Measurements from ENCODE around the gene WRAP53. TPM values are rescaled to one million over a fixed set of nuclear protein-coding genes. Genes with fewer than 3 reads are reported as not detected.

Gene WRAP53
- total and polyA plus RNA-seq, 9 donors: 1.1 to 10.1 (median 6.1) TPM

DNA sequence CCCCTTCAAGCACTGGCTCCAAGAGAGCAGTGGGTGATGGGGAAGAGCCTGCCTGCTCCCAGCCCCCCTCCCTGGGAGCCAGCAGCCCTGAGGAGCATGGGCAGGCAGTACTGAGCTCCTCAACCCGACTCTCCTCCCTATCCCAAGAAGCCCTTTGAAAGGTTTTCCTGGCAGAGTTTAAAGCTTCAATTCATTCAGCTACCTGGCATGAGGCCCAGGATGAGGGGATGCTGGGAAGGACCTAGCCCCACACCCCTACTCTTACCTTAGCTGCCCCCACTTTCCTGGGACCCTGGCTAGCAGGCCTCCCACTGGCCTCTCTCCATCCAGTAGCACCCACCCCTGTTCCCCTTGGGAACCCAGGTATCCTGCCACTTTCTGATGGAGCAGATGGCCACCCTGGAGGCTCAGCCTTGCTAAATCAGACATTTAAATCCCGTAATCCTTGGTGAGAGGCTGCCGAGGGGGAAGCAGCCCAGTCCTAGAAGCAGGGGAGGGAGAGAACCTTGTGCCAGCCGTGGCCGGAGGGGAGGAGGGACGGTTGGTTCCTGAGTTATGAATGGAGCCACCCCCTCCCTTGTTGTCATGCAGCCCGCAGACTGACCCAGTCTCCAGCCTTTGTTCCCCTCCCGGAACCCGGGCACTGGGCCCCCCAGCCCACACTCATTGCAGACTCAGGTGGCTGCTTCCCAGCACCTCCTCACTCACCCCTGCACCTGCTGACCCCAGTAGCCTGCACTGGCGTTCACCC, 20.4 kb upstream of the WRAP53 start:
- no peak overlapping the region for H3K4me3 ChIP-seq
- H3K27me3 ChIP-seq: no peaks in the 10 kb centered on the region
- H3K27ac ChIP-seq: no peak overlapping the region
- no peaks in the 10 kb centered on the region for H3K4me1 ChIP-seq (ENCODE audit: insufficient read depth)
- no peak for DNase-seq
- no peaks in the 10 kb centered on the region for H3K36me3 ChIP-seq
- intact Hi-C loops (cut with DNase I): no loop called here
- H3K9me3 ChIP-seq: no peaks in the 10 kb centered on the region
- 42 to 57% (median 56%) methylated on average over 10 of the region's 10 CpGs for WGBS, 3 donors
- no peak for TF ChIP-seq POLR2A (IDR thresholded peaks at IDR 0.05)
- TF ChIP-seq, protein P1, sequence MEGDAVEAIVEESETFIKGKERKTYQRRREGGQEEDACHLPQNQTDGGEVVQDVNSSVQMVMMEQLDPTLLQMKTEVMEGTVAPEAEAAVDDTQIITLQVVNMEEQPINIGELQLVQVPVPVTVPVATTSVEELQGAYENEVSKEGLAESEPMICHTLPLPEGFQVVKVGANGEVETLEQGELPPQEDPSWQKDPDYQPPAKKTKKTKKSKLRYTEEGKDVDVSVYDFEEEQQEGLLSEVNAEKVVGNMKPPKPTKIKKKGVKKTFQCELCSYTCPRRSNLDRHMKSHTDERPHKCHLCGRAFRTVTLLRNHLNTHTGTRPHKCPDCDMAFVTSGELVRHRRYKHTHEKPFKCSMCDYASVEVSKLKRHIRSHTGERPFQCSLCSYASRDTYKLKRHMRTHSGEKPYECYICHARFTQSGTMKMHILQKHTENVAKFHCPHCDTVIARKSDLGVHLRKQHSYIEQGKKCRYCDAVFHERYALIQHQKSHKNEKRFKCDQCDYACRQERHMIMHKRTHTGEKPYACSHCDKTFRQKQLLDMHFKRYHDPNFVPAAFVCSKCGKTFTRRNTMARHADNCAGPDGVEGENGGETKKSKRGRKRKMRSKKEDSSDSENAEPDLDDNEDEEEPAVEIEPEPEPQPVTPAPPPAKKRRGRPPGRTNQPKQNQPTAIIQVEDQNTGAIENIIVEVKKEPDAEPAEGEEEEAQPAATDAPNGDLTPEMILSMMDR (IDR thresholded peaks at IDR 0.05): no peak
- TF ChIP-seq EP300 (IDR thresholded peaks at IDR 0.05): no peak

DNA sequence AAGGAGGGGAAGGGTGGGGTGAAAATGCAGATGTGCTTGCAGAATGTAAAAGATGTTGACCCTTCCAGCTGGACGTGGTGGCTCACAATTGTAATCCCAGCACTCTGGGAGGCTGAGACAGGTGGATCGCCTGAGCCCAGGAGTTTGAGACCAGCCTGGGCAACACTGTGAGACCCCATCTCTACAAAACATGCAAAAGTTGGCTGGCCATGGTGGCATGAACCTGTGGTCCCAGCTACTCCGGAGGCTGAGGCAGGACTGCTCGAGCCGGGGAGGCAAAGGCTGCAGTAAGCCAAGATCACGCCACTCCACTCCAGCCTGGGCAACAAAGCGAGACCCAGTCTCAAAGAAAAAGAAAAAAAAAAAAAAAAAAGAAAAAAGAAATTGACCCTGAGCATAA, 19.8 kb upstream of the WRAP53 start:
- no peaks in the 10 kb centered on the region for H3K36me3 ChIP-seq
- no peak overlapping the region for H3K27ac ChIP-seq
- no peaks in the 10 kb centered on the region for H3K27me3 ChIP-seq
- no peak overlapping the region for H3K4me3 ChIP-seq
- DNase-seq: no peak
- TF ChIP-seq, protein P1 (IDR thresholded peaks at IDR 0.05): no peak
- TF ChIP-seq POLR2A (IDR thresholded peaks at IDR 0.05): no peak
- H3K9me3 ChIP-seq: no peaks in the 10 kb centered on the region
- H3K4me1 ChIP-seq (ENCODE audit: insufficient read depth): no peaks in the 10 kb centered on the region
- intact Hi-C loops (cut with DNase I): no loop called here
- WGBS, 3 donors: 87 to 88% (median 88%) methylated on average over 7 of the region's 7 CpGs

DNA sequence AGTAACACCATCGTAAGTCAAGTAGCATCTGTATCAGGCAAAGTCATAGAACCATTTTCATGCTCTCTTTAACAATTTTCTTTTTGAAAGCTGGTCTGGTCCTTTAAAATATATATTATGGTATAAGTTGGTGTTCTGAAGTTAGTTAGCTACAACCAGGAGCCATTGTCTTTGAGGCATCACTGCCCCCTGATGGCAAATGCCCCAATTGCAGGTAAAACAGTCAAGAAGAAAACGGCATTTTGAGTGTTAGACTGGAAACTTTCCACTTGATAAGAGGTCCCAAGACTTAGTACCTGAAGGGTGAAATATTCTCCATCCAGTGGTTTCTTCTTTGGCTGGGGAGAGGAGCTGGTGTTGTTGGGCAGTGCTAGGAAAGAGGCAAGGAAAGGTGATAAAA, 15.0 kb upstream of the WRAP53 start:
- TF ChIP-seq, protein P1 (IDR thresholded peaks at IDR 0.05): no peak
- TF ChIP-seq POLR2A (IDR thresholded peaks at IDR 0.05): no peak
- TF ChIP-seq EP300 (IDR thresholded peaks at IDR 0.05): no peak
- DNase-seq: no peak
- H3K27me3 ChIP-seq: no peaks in the 10 kb centered on the region
- intact Hi-C loops (cut with DNase I): no loop called here
- H3K27ac ChIP-seq: no peak overlapping the region
- no peaks in the 10 kb centered on the region for H3K4me1 ChIP-seq (ENCODE audit: insufficient read depth)
- H3K4me3 ChIP-seq: no peak overlapping the region
- no peaks in the 10 kb centered on the region for H3K9me3 ChIP-seq
- WGBS, 3 donors: 88 to 89% (median 89%) methylated on average over 2 of the region's 2 CpGs
- no peaks in the 10 kb centered on the region for H3K36me3 ChIP-seq

DNA sequence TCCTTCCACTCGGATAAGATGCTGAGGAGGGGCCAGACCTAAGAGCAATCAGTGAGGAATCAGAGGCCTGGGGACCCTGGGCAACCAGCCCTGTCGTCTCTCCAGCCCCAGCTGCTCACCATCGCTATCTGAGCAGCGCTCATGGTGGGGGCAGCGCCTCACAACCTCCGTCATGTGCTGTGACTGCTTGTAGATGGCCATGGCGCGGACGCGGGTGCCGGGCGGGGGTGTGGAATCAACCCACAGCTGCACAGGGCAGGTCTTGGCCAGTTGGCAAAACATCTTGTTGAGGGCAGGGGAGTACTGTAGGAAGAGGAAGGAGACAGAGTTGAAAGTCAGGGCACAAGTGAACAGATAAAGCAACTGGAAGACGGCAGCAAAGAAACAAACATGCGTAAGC, 13.3 kb upstream of the WRAP53 start:
- Histone ChIP-seq H3K36me3 (no peaks in the 10 kb centered on the region), H3K27ac (no peak overlapping the region), H3K4me3 (no peak overlapping the region), H3K4me1 (ENCODE audit: insufficient read depth) (no peaks in the 10 kb centered on the region), H3K9me3 (no peaks in the 10 kb centered on the region), H3K27me3 (no peaks in the 10 kb centered on the region)
- TF ChIP-seq EP300 (IDR thresholded peaks at IDR 0.05) (no peak), POLR2A (IDR thresholded peaks at IDR 0.05) (no peak)
- TF ChIP-seq, protein P1 (IDR thresholded peaks at IDR 0.05): no peak
- no peak for DNase-seq
- 85 to 91% (median 88%) methylated on average over 14 of the region's 14 CpGs for WGBS, 3 donors
- intact Hi-C loops (cut with DNase I): no loop called here
